Type B pancreatic cell (in vitro differentiated cells): ENCODE results near the gene MPZL2. TPM values are rescaled to one million over a fixed set of nuclear protein-coding genes. Genes with fewer than 3 reads are reported as not detected.

Experiments
- DNase-seq: peaks from one replicate; pipeline ENCODE4 v3.0.0; 2021; ENCODE audit warnings: mixed read lengths; ENCODE audit not compliant: unreplicated experiment; ENCODE audit errors: extremely low spot score
- H3K27ac Mint-ChIP-seq: 2 replicates; pipeline ENCODE4 v1.8.0; 2021; ENCODE audit warnings: mild to moderate bottlenecking, mixed read lengths
- H3K27me3 Mint-ChIP-seq: 2 replicates; pipeline ENCODE4 v1.8.0; 2021; ENCODE audit warnings: mixed read lengths
- H3K36me3 Mint-ChIP-seq: 2 replicates; pipeline ENCODE4 v1.8.0; 2021; ENCODE audit warnings: mixed read lengths
- H3K4me1 Mint-ChIP-seq: one replicate; pipeline ENCODE4 v1.8.0; 2021; ENCODE audit warnings: mixed read lengths; ENCODE audit not compliant: unreplicated experiment
- H3K4me3 Mint-ChIP-seq: 2 replicates; pipeline ENCODE4 v1.8.0; 2021; ENCODE audit warnings: mild to moderate bottlenecking, mixed read lengths
- H3K9me3 Mint-ChIP-seq: 2 replicates; pipeline ENCODE4 v1.8.0; 2021; ENCODE audit warnings: mixed read lengths
- total RNA-seq: library from RNA; stranded (reverse); gene quantifications from 2 replicates; pipeline ENCODE4 v1.2.1, GENCODE V29; 2021; ENCODE audit warnings: low replicate concordance
- TF ChIP-seq, protein P1 (sequence below): fragments of 200-600 bp; sonication (generic); conservative IDR thresholded peaks from 2 replicates; pipeline ENCODE4 v1.5.0; 2021; ENCODE audit warnings: antibody characterized with exemption, mild to moderate bottlenecking

MPZL2 gene
- total RNA-seq, 1 donor from 2014 or later = 32.7 TPM

- no peak for DNase-seq
- Mint-ChIP-seq H3K27ac (no peak overlapping the region), H3K36me3 (no peaks in the 10 kb centered on the region), H3K9me3 (no peaks in the 10 kb centered on the region), H3K4me1 (no peaks in the 10 kb centered on the region), H3K27me3 (peaks cover 17% of the 10 kb centered on the region), H3K4me3 (no peak overlapping the region)
- TF ChIP-seq, protein P1, sequence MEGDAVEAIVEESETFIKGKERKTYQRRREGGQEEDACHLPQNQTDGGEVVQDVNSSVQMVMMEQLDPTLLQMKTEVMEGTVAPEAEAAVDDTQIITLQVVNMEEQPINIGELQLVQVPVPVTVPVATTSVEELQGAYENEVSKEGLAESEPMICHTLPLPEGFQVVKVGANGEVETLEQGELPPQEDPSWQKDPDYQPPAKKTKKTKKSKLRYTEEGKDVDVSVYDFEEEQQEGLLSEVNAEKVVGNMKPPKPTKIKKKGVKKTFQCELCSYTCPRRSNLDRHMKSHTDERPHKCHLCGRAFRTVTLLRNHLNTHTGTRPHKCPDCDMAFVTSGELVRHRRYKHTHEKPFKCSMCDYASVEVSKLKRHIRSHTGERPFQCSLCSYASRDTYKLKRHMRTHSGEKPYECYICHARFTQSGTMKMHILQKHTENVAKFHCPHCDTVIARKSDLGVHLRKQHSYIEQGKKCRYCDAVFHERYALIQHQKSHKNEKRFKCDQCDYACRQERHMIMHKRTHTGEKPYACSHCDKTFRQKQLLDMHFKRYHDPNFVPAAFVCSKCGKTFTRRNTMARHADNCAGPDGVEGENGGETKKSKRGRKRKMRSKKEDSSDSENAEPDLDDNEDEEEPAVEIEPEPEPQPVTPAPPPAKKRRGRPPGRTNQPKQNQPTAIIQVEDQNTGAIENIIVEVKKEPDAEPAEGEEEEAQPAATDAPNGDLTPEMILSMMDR = no peak
Observed at GRCh38 chr11:118226781-118227180, 37.3 kb downstream of the MPZL2 start.

DNA sequence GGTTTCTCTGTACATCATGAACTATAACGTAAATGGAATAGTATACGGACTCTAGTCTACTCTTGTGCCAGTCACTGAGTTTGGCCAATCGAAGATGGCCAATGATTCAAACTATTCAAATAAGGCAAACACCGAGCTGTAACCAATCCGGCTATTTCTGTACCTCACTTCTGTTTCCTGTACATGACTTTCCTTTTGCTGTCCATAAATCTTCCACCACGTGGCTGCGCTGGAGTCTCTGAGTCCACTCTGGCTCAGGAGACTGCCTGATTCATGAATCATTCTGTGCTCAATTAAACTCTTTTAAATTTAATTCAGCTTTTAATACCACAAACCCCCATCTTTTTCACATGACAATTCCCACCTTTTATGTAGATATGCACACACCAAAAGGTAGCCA, 37.8 kb downstream of the MPZL2 start:
- DNase-seq = no peak
- H3K27ac Mint-ChIP-seq = no peak overlapping the region
- no peaks in the 10 kb centered on the region for H3K4me1 Mint-ChIP-seq
- H3K36me3 Mint-ChIP-seq = no peaks in the 10 kb centered on the region
- peaks cover 20% of the 10 kb centered on the region for H3K27me3 Mint-ChIP-seq
- TF ChIP-seq, protein P1 = no peak
- no peaks in the 10 kb centered on the region for H3K9me3 Mint-ChIP-seq
- H3K4me3 Mint-ChIP-seq = no peak overlapping the region

DNA sequence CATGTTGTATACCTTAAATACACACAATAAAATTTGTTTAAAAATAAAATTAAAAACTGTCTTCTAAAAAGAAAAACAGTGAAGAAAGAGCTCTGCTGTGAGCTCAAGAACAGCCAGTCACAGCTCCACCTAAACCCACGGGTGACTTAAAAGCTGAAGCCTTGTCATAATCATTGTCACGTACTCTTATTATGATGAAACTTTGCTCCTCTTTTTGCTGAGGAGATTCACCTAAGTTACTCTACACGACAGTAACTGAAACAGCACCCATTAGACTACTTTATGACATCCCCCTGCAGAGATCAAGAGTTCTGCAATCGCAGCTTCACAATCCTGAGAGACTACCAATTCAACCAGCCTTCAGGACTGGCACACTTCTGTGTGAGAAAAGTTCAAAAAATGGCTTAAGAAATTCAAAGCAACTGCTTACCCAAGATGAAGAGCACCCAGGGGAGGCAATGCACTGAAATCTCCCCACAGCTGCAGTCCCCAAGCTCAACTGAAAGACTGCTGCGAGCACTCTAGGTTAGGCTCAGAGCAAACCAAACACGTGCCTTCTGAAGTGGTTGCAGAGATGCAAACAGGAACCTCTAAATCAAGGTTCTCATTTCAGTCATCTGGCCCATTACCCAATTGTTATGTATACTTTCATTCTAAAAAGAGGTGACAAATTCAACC, 39.4 kb downstream of the MPZL2 start, which contains the start of gene JAML:
TSS of gene JAML (minus strand) at position 501 of the 678 bp plus-strand sequence. CDS start 10,145 bp downstream, outside the sequence.
- H3K4me1 Mint-ChIP-seq = no peaks in the 10 kb centered on the region
- DNase-seq = no peak
- H3K36me3 Mint-ChIP-seq = no peaks in the 10 kb centered on the region
- TF ChIP-seq, protein P1 = no peak
- H3K27ac Mint-ChIP-seq = no peak within 1 kb of the TSS
- no peak within 1 kb of the TSS for H3K4me3 Mint-ChIP-seq
- no peaks in the 10 kb centered on the region for H3K9me3 Mint-ChIP-seq
- H3K27me3 Mint-ChIP-seq = peaks cover 30% of the 10 kb centered on the region

DNA sequence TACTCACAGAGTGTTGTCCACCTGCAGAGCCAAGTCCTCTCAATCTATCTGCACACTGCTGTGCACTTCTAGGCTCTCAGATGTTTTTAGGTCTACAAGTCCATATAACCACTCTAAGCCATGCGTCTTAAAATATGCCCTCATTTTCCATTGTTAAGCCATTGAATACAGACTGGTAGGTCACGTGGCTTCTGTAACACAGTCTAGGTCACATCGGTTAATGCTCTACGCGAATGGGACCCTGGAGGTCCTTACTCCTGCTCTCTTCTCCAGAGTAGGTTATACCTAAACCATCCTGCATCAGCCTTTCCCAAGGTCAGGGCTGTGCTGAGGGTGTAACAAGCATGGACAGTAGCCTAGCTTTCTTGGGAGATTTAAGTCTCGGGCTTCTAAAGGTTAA, 40.1 kb downstream of the MPZL2 start:
- no peak for DNase-seq
- Mint-ChIP-seq H3K27ac (no peak overlapping the region), H3K27me3 (peaks cover 36% of the 10 kb centered on the region), H3K9me3 (no peaks in the 10 kb centered on the region), H3K4me1 (no peaks in the 10 kb centered on the region), H3K36me3 (no peaks in the 10 kb centered on the region), H3K4me3 (no peak overlapping the region)
- TF ChIP-seq, protein P1 = no peak

GRCh38 chr11:118223570-118223969, 40.5 kb downstream of the MPZL2 start:
- no peaks in the 10 kb centered on the region for H3K4me1 Mint-ChIP-seq
- H3K9me3 Mint-ChIP-seq = no peaks in the 10 kb centered on the region
- DNase-seq = no peak
- peaks cover 39% of the 10 kb centered on the region for H3K27me3 Mint-ChIP-seq
- no peak overlapping the region for H3K27ac Mint-ChIP-seq
- TF ChIP-seq, protein P1 = no peak
- no peaks in the 10 kb centered on the region for H3K36me3 Mint-ChIP-seq
- no peak overlapping the region for H3K4me3 Mint-ChIP-seq
